SU-DHL-6 (cell line): ENCODE measurements around the gene TDRD6.

Source experiments
- EZH2phosphoT487 ChIP-seq: fragments of 200-600 bp; sonication (generic), shearing (Covaris generic); conservative IDR thresholded peaks from 2 replicates; pipeline ENCODE4 v1.6.1; 2018; ENCODE audit warnings: mild to moderate bottlenecking, antibody characterized with exemption, low read length, moderate library complexity, mixed read lengths
- TF ChIP-seq, protein P1 (sequence below): fragments of 200-600 bp; sonication (generic); IDR thresholded peaks from one replicate; pipeline ENCODE4 v1.5.1; 2017; ENCODE audit warnings: antibody characterized with exemption, mild to moderate bottlenecking, low read length, moderate library complexity; ENCODE audit not compliant: insufficient read depth, poor library complexity, severe bottlenecking

GRCh38 chr6:46667377-46667776 is 20.3 kb upstream of the TDRD6 start:
- no peak for TF ChIP-seq EZH2phosphoT487
- TF ChIP-seq, protein P1, sequence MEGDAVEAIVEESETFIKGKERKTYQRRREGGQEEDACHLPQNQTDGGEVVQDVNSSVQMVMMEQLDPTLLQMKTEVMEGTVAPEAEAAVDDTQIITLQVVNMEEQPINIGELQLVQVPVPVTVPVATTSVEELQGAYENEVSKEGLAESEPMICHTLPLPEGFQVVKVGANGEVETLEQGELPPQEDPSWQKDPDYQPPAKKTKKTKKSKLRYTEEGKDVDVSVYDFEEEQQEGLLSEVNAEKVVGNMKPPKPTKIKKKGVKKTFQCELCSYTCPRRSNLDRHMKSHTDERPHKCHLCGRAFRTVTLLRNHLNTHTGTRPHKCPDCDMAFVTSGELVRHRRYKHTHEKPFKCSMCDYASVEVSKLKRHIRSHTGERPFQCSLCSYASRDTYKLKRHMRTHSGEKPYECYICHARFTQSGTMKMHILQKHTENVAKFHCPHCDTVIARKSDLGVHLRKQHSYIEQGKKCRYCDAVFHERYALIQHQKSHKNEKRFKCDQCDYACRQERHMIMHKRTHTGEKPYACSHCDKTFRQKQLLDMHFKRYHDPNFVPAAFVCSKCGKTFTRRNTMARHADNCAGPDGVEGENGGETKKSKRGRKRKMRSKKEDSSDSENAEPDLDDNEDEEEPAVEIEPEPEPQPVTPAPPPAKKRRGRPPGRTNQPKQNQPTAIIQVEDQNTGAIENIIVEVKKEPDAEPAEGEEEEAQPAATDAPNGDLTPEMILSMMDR: no peak
